HL-60/S4 (cell line): Measurements from ENCODE around the gene LDLRAD3.
"Not testable (repeated sequence)": the region's sequence is repeated elsewhere in the genome, so short reads cannot be mapped to it uniquely, and the experiment has no call there.

Experiments
- in situ Hi-C: fragments of 300-500 bp; cut with MboI; formaldehyde crosslinking; loops from 2 replicates; pipeline ENCODE4 v1.14.3; 2022; ENCODE audit warnings: low sequenced_read_pairs

Gene LDLRAD3

GRCh38 chr11:35986947-35987346, 43.1 kb downstream of the LDLRAD3 start:
- in situ Hi-C loops, result no loop called here

DNA sequence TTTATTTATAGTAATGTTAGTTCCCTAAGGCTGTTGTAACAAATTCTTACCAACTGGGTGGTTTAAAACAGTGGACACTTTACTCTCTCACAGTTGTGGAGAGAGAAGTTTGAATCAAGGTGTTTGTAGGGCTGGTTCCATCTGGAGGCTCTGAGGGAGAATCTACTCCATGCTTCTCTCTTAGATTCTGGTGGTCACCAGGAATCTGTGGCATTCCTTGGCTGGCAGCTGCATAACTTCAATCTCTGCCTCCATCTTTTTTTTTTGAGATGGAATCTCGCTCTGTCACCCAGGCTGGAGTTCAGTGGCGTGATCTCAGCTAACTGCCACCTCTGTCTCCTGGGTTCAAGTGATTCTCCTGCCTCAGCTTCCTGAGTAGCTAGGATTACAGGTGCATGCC, 46.3 kb downstream of the LDLRAD3 start:
- in situ Hi-C loops, result no loop called here

DNA sequence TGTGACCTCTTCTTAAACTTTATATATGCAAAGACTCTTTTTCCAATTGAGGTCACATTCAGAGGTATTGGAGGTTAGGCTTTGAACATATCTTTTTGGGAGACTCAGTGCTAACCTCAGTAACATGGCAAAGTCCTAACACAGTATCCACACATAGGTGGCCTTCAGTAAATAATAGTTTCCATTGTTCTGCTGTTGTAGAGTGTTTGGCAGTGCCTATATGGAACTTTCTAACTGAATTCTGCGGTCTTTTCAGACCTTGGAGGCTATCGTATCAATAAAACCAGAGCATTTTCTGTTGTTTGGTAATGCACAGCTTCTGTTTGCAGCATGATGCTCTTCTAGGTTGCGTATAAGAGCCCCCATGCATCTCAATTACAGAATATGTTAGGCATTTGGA, 47.0 kb downstream of the LDLRAD3 start:
- in situ Hi-C loops, result no loop called here

DNA sequence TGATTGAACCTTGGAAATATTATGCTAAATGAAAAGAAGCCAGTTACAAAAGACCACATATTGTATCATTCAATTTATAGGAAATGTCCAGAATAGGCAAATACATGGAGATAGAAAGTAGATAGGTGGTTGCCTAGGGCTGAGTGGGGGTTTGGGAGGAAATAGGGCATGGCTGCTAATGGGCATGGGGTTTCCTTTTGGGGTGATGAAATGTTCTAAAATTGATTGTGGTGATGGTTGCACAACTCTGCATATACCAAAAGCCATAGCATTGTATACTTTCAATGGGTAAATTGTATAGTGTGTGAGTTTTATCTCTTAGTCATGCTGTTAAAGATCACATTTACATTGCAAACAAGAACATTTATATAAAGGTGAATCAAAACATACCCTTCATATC, 48.7 kb downstream of the LDLRAD3 start:
- in situ Hi-C loops, result no loop called here

DNA sequence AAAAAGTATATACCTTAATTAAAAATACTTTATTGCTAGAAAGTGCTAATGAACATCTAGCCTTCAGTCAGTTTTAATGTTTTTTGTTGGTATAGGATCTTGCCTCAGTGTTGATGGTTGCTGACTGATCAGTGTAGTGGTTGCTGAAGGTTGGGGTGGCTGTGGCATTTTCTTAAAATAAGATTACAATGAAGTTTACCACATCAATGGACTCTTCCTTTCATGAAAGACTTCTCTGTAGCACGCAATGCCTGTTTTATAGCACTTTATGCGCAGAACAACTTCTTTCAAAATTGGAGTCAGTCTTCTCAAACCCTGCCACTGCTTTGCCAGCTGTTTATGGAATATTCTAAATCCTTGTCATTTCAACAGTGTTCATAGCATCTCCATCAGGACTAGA, 50.6 kb downstream of the LDLRAD3 start:
- in situ Hi-C loops, result no loop called here

DNA sequence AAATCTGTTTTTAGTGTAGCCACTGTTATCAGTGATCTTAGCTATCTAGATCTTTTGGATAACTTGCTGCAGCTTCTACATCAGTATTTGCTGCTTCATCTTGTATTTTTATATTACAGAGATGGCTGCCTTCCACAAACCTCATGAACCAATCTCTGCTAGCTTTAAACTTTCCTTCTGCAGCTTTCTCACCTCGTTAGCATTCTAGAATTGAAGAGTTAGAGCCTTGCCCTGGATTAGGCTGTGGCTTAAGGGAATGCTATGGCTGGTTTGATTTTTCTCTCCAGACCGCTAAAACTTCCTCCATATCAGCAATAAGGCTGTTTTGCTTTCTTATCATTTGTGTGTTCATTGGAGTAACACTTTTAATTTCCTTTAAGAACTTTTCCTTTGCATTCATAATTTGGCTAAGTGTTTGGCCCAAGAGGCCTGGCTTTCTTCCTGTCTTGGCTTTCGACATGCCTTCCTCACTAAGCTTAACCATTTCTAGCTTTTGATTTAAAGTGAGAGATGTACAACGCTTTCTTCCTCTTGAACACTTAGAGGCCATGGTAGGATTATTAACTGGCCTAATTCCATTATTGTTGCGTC, 51.9 kb downstream of the LDLRAD3 start:
- in situ Hi-C loops, result no loop called here

DNA sequence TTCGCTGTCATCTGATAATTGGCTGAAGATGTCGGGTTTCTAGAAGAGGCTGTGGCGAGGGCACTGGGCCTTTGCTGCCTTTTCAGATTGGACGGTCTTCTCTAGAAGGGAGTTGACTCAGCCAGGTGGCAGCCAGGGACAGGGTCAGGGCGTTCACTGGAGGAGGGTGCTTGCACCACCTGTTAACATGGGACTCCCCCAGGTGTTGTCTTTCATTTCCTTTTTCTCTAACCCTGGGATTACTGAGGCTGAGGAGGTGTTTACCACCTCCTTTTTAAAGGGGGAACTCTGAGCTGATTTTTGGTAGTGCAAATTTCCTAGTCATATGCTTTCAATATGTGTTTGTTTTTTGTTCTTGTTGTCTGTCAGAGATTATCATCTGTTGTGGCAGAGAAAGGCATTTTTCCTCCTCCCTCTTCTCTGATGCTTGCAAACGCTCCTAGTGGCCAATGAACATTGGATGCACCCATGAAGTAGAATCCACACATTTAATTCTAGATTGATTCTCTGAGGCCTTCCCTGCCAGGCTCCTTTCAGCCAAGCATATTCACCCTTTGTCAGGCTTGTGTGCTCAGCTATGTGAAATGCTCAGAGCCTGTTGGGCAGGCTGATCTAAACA, 54.1 kb downstream of the LDLRAD3 start:
- in situ Hi-C loops, result no loop called here

- in situ Hi-C loops, result no loop called here
Measured at GRCh38 chr11:35998634-35999033, 54.8 kb downstream of the LDLRAD3 start.

DNA sequence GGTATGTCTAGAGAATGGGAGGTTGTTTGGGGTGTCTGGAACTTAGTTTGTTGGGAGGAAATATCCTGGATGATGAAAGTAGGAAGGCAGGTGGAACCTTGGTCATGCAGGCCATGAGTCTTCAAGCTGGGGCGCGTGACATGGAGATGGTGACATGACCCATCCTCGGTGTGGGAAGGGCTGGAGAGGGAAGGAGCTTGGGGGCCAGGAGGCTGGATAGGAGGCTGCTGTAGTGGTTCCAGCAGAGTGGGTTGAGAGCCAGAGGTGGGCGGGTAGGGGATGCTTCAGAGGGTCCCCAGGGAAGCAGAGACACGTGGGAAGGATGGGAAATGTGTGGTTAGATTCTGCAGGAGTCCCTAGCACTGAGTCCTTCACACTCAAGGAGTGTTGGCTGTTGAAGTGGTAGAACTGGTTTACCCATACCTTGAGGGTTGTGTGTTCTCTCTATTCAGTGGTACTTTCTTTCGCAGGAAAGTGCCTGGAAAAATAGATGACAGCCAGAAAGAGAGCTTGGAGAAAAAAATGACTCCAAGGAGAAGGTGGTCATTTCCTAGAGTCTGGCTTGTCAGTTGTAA, 56.8 kb downstream of the LDLRAD3 start:
- in situ Hi-C loops, result no loop called here

GRCh38 chr11:36002196-36002595, 58.3 kb downstream of the LDLRAD3 start:
- in situ Hi-C loops, result no loop called here

DNA sequence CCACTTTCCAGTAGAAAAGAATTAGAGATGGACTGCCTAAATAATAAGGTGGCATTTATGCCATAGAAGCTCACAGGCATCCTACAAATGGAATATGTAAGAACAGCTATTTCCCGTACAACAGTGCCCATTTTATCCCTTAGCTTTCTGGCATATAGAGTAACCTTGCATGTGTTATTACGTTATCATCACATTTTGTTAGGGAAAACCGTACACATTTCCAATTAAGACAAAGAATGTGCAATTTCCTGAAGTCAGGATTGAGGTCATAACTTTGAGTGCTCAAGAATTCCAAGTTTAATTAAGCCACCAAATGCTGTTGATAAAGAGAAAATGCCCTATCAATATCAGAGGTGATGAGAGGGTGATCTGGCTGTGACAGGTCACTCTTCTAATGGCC, 58.9 kb downstream of the LDLRAD3 start:
- in situ Hi-C loops, result no loop called here

DNA sequence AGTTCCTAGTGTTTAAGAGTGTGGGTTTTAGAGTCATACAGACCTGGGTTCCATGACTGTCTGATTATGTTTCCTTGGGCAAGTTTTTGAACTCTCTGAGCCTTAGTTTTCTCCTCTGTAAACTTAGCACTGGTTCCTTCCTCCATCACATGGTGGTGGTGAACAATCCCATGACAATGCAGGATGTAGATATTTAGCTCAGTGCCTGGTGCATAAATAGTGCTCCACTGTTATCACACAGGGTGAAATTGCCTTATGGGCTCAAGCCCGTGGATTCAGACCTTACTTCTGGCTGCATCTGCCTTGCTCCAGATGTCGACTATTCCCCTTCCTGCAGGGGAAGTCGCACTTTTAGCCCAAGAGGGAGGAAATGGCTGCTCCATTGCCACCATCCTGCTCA, 62.7 kb downstream of the LDLRAD3 start:
- in situ Hi-C loops, result no loop called here

- in situ Hi-C loops, result no loop called here
Measured at GRCh38 chr11:36007127-36007655, 63.3 kb downstream of the LDLRAD3 start.

GRCh38 chr11:36008584-36008983, 64.7 kb downstream of the LDLRAD3 start:
- in situ Hi-C loops, result no loop called here

- in situ Hi-C loops, result no loop called here
Measured at GRCh38 chr11:36009473-36009872, 65.6 kb downstream of the LDLRAD3 start.

- in situ Hi-C loops, result no loop called here
Measured at GRCh38 chr11:36010010-36010740, 66.3 kb downstream of the LDLRAD3 start.

DNA sequence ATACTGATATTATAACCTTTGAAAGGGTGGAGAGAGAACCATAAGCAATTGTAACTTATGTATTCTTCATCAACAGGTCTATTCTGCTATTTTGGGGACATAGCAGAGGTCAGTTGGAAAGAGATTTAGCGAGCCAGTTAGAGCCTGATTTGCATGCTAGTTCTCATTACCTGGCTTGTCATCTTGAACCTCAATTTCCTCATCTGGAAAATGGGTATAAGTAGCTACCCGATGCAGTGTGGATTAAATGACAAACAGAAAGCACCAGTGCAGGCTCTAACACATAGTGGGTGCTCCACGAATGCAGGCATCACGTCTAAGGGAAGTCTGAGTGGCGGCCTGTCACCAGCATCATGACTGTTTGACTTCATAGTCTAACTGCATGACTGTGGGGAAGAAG, 67.7 kb downstream of the LDLRAD3 start:
- in situ Hi-C loops, result no loop called here

- in situ Hi-C loops, result no loop called here
Measured at GRCh38 chr11:36012455-36012854, 68.6 kb downstream of the LDLRAD3 start.

DNA sequence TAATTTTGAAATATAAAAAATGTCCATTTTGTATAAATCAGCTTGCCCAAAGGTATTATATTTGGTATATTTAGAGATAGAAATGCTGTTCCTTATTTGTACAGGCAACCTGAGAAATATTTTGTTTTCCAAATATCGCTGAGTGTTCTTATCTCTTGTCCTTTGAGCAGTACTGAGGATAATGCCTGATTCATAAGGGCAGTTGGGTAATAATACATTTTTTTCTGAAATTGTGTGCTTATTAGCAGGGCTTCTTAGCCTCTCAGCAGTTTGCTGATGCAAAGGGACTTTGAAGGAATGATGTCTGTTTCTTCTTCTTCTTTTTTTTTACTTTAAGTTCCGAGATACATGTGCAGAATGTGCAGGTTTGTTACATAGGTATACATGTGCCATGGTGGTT, 69.1 kb downstream of the LDLRAD3 start:
- in situ Hi-C loops, result no loop called here

GRCh38 chr11:36013446-36013845, 69.6 kb downstream of the LDLRAD3 start:
- in situ Hi-C loops, result not testable (repeated sequence)

GRCh38 chr11:36013950-36014897, 70.4 kb downstream of the LDLRAD3 start:
- in situ Hi-C loops, result no loop called here
